ENCODE measurements around the gene SLFN5.
"Not testable (repeated sequence)": the region's sequence is repeated elsewhere in the genome, so short reads cannot be mapped to it uniquely, and the experiment has no call there.

Gene SLFN5

GRCh38 chr17:35265071-35265470, 22.2 kb downstream of the SLFN5 start:
- TF ChIP-seq CTCF (IDR thresholded peaks at IDR 0.05; ENCODE audit: control extremely low read depth, extremely low read depth, low read depth, missing control alignments) = no peak
- CTCF ChIA-PET = no interaction called here
- no peak for DNase-seq (ENCODE audit: extremely low spot score)
- POLR2A ChIA-PET = no interaction called here

GRCh38 chr17:35265566-35266141, 22.8 kb downstream of the SLFN5 start:
- POLR2A ChIA-PET = no interaction called here
- CTCF ChIA-PET = no interaction called here
- no peak for DNase-seq (ENCODE audit: extremely low spot score)
- TF ChIP-seq CTCF (IDR thresholded peaks at IDR 0.05; ENCODE audit: control extremely low read depth, extremely low read depth, low read depth, missing control alignments) = no peak

- DNase-seq (ENCODE audit: extremely low spot score); POLR2A ChIA-PET: not testable (repeated sequence)
- CTCF ChIA-PET = interaction anchor here (2.0 kb wide), 1 partner anchor 39 kb away, joined by 5 read pairs; no protein-coding TSS in a partner anchor
Measured at GRCh38 chr17:35274167-35275066, 31.5 kb downstream of the SLFN5 start.

GRCh38 chr17:35278454-35278853, 35.6 kb downstream of the SLFN5 start:
- CTCF ChIA-PET = interaction anchor here (2.1 kb wide), 1 partner anchor 34 kb away, joined by 5 read pairs; no protein-coding TSS in a partner anchor
- POLR2A ChIA-PET; DNase-seq (ENCODE audit: extremely low spot score): not testable (repeated sequence)

GRCh38 chr17:35278876-35279275, 36.0 kb downstream of the SLFN5 start:
- DNase-seq (ENCODE audit: extremely low spot score); POLR2A ChIA-PET: not testable (repeated sequence)
- CTCF ChIA-PET = interaction anchor here (2.1 kb wide), 1 partner anchor 33 kb away, joined by 5 read pairs; no protein-coding TSS in a partner anchor

GRCh38 chr17:35283767-35284166, 40.9 kb downstream of the SLFN5 start:
- POLR2A ChIA-PET = no interaction called here
- CTCF ChIA-PET = interaction anchor here (2.2 kb wide), 1 partner anchor 29 kb away, joined by 9 read pairs; no protein-coding TSS in a partner anchor

GRCh38 chr17:35284955-35285354, 42.1 kb downstream of the SLFN5 start:
- CTCF ChIA-PET = interaction anchor here (0.9 to 2.2 kb wide), 3 partner anchors 28 to 127 kb away, joined by 3 to 9 read pairs (median 3); no protein-coding TSS in a partner anchor
- TF ChIP-seq CTCF (IDR thresholded peaks at IDR 0.05; ENCODE audit: control extremely low read depth, extremely low read depth, low read depth, missing control alignments) = no peak
- POLR2A ChIA-PET = no interaction called here

More at GRCh38 chr17:35283767-35284166, 40.9 kb downstream of the SLFN5 start:
- TF ChIP-seq CTCF (IDR thresholded peaks at IDR 0.05; ENCODE audit: control extremely low read depth, extremely low read depth, low read depth, missing control alignments) = no peak
- no peak for DNase-seq (ENCODE audit: extremely low spot score)

GRCh38 chr17:35286120-35286781, 43.4 kb downstream of the SLFN5 start:
- CTCF ChIA-PET = no interaction called here
- no peak for DNase-seq (ENCODE audit: extremely low spot score)
- no peak for TF ChIP-seq CTCF (IDR thresholded peaks at IDR 0.05; ENCODE audit: control extremely low read depth, extremely low read depth, low read depth, missing control alignments)
- POLR2A ChIA-PET = no interaction called here

More at GRCh38 chr17:35284955-35285354, 42.1 kb downstream of the SLFN5 start:
- no peak for DNase-seq (ENCODE audit: extremely low spot score)

Measured in GM10248 (cell line).